HT1080 (cell line): ENCODE data around the gene PIP4K2C. TPM values are rescaled to one million over a fixed set of nuclear protein-coding genes. Genes with fewer than 3 reads are reported as not detected.
"Not testable (repeated sequence)": the region's sequence is repeated elsewhere in the genome, so short reads cannot be mapped to it uniquely, and the experiment has no call there.

Experiments
- DNase-seq: peaks from one replicate; pipeline ENCODE4 v3.0.0-alpha.2; 2015; ENCODE audit warnings: low read depth
- total RNA-seq: library from RNA; depleted of rRNA; stranded (reverse); fragments of >200 nt; shearing (Covaris generic); gene quantifications from 2 replicates; pipeline ENCODE4 v1.2.3, GENCODE V29; 2014; rRNA removed

PIP4K2C gene
- total RNA-seq, 1 experiment from 2014 or later = 27.5 TPM

DNA sequence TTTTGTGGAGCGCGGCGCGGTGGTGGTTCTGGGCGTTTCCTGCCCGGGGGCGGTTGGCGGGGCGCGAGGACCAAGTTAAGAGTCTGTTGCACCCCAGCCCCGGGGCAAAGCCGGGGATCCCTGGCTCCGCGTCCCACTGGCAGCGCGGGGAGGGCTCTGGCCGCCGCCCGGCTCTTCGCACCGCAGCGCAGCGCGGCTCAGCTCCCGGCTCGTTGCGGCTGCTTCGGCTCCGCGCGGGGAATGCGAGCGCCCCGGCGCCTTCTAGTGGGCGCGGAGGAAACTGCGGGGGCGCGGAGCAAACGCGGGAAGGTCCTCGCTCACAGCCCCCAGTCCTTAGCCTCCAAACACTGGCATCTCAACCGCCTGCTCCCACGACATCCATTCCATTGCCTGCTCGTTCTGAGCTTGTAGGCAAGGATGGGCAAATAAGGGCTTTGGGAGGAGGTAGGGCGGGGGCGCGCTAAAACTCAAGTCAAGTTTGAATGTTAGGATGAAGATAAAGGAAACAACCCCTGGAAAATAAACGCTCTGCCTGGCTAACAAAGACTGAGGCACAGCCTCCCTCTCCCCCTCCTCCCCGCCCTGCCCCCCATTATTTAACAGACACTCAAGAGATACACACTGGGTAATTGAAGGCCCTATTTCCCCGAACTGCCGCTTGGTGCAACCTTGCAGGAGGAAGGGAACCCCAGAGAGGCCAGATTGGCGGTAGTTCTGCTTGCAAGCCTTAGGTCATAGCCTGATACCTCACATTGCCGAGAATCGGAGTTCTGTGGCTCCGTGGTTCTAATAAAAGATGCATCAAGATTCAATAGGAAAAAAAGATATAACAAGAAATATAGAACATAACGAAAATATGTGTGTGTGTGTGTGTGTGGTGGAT, 42.2 kb downstream of the PIP4K2C start, which contains the start of gene B4GALNT1:
TSS of gene B4GALNT1 (minus strand) at position 244 of the 883 bp plus-strand sequence. CDS start 1,069 bp downstream, outside the sequence.
- peak; percentile 75 for DNase-seq

DNA sequence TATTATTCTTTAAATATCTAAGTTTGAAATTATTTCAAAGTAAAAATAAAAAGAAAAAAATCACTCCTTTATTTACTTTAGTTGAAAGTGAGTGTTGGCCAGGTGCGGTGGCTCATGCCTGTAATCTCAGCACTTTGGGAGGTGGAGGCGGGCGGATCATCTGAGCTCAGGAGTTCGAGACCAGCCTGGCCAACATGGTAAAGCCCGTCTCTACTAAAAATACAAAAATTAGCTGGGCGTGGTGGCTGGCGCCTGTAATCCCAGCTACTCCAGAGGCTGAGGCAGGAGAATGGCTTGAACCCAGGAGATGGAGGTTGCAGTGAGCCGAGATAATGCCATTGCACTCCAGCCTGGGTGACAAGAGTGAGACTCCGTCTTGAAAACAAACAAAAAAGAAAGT, 45.7 kb downstream of the PIP4K2C start:
- not testable (repeated sequence) for DNase-seq

DNA sequence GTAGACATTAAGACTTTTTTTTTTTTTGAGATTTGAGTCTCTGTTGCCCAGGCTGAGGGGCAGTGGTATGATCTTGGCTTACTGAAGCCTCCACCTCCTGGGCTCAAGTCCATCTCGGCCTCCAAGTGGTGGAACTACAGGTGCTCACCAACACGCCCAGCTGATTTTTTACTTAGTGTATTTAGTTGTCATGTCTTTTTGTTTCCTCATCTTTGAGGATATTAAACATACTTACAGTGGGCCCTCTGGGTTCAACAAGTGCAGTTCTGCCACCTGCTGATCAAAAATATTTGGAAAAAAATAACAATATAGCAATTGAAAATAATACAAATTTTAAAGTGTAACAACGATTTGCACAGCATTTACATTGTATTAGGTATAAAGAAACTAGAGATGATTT, 46.4 kb downstream of the PIP4K2C start:
- no peak for DNase-seq

DNA sequence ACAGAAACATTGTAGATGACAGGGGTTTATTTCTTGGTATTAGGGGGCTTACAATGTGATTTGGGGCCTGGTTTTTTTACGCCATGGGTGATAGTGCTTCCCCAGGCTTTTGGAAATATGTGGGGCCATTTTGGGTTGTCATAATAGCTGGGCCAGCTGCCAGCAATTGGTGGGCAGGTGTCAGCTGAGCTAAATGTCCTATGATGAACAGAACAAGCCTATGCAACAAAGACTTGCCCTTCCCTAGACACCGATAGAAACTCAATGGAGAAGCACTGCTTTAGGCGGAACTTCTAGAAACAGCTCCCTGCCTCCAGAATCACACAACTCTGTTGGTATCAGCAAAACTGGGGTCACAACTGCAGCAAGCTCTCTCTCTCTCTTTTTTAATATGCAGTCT, 47.1 kb downstream of the PIP4K2C start:
- no peak for DNase-seq

DNA sequence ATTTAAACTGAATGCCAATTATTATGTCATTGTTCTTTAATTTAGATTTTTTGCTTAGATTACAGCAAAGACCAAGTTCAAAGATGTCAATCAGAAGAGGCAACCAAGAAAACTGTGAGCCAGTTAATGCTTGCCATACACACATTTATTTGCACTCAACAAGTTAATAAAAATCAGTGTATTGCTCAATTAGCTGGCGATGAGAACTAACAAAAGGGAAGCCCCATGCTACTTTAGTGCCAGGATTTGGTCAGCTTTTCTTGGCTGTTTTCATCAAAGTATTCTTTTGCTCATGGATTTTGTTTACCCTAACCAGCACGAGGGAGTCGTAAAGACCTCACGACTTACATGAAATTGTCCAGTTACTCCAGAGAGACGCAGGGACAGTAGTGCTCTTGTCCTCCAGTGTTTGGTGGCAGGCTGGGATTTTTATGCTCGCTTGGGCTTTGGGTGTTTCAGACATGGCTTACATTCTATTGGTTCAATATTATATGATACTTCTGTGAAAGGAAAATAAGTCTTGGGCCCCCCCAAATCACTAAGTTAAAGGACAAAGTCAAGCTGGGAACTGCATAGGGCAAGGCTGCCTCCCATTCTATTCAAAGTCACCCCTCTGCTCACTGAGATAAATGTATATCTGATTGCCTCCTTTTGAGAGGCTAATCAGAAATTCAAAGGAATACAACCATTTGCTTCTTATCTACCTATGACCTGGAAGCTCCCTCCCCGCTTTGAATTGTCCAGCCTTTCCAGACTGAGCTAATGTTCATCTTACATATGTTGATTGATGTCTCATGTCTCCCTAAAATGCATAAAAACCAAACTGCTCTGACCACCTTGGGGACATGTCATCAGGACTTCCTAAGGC, 49.4 kb downstream of the PIP4K2C start:
- DNase-seq = no peak

DNA sequence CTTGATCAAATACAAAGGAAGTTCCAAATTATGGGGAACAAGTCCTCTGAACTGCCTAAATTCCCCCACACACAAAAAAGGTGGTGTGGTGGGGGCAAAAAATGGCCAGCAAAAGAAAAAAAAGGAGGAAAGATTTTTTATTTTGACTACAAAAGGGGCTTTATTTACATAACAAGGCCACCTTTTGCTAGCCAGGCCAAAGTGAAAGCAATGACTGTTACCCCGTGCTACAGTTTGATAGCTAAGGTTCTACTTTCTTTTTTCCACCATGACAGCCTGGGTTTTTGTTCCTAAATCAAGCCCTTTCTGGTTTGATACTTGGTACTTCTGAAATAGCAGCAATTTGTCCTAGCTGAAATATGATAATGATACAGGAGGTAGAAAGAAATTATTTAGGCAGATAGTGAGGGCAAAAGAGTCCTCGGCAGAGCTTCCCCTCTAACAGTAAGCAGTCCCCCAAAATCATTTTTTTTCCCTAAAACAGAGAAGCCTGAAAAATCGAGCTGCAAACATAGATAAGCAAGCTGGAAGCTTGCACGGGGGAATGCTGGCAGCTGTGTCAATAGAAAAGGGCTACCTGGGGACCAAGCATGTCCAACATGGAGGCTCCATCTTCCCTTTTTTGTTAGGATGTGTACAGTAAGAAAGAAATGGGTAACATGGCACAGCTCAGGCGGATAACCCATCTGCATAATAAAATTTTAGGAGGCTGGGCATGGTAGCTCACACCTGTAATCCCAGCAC, 50.9 kb downstream of the PIP4K2C start:
- no peak for DNase-seq

DNA sequence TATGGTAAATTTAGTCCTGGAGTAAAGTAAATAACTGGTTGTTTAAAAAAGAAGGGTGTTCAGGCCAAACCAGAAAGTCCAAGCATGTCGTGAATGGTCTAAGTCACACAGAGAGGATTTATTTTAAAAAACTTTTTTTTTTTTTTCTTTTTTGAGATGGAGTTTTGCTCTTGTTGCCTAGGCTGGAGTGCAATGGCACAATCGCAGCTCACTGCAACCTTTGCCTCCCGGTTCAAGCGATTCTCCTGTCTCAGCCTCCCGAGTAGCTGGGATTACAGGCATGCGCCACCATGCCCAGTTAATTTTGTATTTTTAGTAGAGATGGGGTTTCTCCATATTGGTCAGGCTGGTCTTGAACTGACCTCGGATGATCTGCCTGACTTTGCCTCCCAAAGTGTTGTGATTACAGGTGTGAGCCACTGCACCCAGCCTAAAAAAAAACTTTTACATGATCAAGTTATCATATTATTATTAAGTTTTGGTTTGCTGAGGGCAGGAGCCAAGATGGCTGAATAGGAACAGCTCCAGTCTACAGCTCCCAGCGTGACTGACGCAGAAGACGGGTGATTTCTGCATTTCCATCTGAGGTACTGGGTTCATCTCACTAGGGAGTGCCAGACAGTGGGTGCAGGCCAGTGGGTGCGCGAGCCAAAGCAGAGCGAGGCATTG, 55.1 kb downstream of the PIP4K2C start:
- DNase-seq = peak; percentile 30

DNA sequence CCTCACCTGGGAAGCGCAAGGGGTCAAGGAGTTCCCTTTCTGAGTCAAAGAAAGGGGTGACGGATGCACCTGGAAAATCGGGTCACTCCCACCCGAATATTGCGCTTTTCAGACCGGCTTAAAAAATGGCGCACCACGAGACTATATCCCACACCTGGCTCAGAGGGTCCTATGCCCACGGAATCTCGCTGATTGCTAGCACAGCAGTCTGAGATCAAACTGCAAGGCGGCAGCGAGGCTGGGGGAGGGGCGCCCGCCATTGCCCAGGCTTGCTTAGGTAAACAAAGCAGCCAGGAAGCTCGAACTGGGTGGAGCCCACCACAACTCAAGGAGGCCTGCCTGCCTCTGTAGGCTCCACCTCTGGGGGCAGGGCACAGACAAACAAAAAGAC, 55.7 kb downstream of the PIP4K2C start:
- not testable (repeated sequence) for DNase-seq

Other genes with a start within 250 kb of the PIP4K2C start
- 7.4 and 13.0 TPM in 2 replicates for gene R3HDM2, start 160.1 kb upstream of the PIP4K2C start, total RNA-seq
- 0.13 and 0.37 TPM in 2 replicates for gene INHBC, start 156.4 kb upstream of the PIP4K2C start, total RNA-seq
- gene INHBE, start 135.9 kb upstream of the PIP4K2C start, total RNA-seq = 1.4 and 2.1 TPM in 2 replicates
- 0.60 and 4.0 TPM in 2 replicates for gene GLI1, start 131.4 kb upstream of the PIP4K2C start, total RNA-seq
- 2.2 and 3.3 TPM in 2 replicates for gene ARHGAP9, start 111.3 kb upstream of the PIP4K2C start, total RNA-seq
- gene MARS1, start 103.1 kb upstream of the PIP4K2C start, total RNA-seq = 282 and 304 TPM in 2 replicates
- gene DDIT3, start 70.7 kb upstream of the PIP4K2C start, total RNA-seq = 11.8 and 12.7 TPM in 2 replicates
- 4.9 and 9.5 TPM in 2 replicates for gene MBD6, start 68.4 kb upstream of the PIP4K2C start, total RNA-seq
- 79.5 and 87.1 TPM in 2 replicates for gene DCTN2, start 44.0 kb upstream of the PIP4K2C start, total RNA-seq
- gene KIF5A, start 41.1 kb upstream of the PIP4K2C start, total RNA-seq = not detected in 2 replicates
- gene DTX3, start 13.6 kb downstream of the PIP4K2C start, total RNA-seq = 11.3 and 16.7 TPM in 2 replicates
- 5.7 and 6.0 TPM in 2 replicates for gene ARHGEF25, start 20.2 kb downstream of the PIP4K2C start, total RNA-seq
- 23.6 and 34.1 TPM in 2 replicates for gene B4GALNT1, start 42.0 kb downstream of the PIP4K2C start, total RNA-seq
- gene OS9, start 102.9 kb downstream of the PIP4K2C start, total RNA-seq = 78.0 and 78.9 TPM in 2 replicates
- 11.2 and 11.6 TPM in 2 replicates for gene AGAP2, start 147.6 kb downstream of the PIP4K2C start, total RNA-seq
- 21.6 and 28.9 TPM in 2 replicates for gene TSPAN31, start 153.8 kb downstream of the PIP4K2C start, total RNA-seq
- 442 and 461 TPM in 2 replicates for gene CDK4, start 161.1 kb downstream of the PIP4K2C start, total RNA-seq
- gene MARCHF9, start 163.9 kb downstream of the PIP4K2C start, total RNA-seq = 11.3 and 15.9 TPM in 2 replicates
- 0.17 and 0.19 TPM in 2 replicates for gene CYP27B1, start 175.9 kb downstream of the PIP4K2C start, total RNA-seq
- 26.9 and 31.6 TPM in 2 replicates for gene METTL1, start 180.9 kb downstream of the PIP4K2C start, total RNA-seq
- 3.7 and 7.0 TPM in 2 replicates for gene EEF1AKMT3, start 181.4 kb downstream of the PIP4K2C start, total RNA-seq
- gene TSFM, start 191.6 kb downstream of the PIP4K2C start, total RNA-seq = 55.0 and 57.6 TPM in 2 replicates
- gene AVIL, start 227.5 kb downstream of the PIP4K2C start, total RNA-seq = 0.13 TPM in 2 replicates